ENCODE results near the gene DNAJC5G.

GRCh38 chr2:27282892-27283291 lies 7.7 kb downstream of the DNAJC5G start:
- TF ChIP-seq POLR2A (IDR thresholded peaks at IDR 0.05; ENCODE audit: low read depth, low read length), result no peak
- TF ChIP-seq TAF1 (IDR thresholded peaks at IDR 0.05; ENCODE audit: low read depth, low read length), result no peak
- TF ChIP-seq POLR2AphosphoS5 (IDR thresholded peaks at IDR 0.05; ENCODE audit: low read depth, low read length), result no peak
- no peak for TF ChIP-seq SPI1 (IDR thresholded peaks at IDR 0.05; ENCODE audit: low read depth, low read length)
- TF ChIP-seq PAX5 (IDR thresholded peaks at IDR 0.05; ENCODE audit: insufficient read depth, low read length, severe bottlenecking), result no peak
- no peak for TF ChIP-seq POU2F2 (IDR thresholded peaks at IDR 0.05; ENCODE audit: low read depth, low read length)

Measured in GM12891 (cell line).